ENCODE measurements around the gene ZDHHC19.

The ZDHHC19 gene

GRCh38 chr3:196236223-196236622 is 25.0 kb upstream of the ZDHHC19 start:
- no peak for TF ChIP-seq CTCF (IDR thresholded peaks at IDR 0.05)
- no peak overlapping the region for H3K27ac ChIP-seq
- H3K4me3 ChIP-seq: no peak overlapping the region
- no peaks in the 10 kb centered on the region for H3K4me1 ChIP-seq
- H3K36me3 ChIP-seq: peaks cover 28 to 62% (median 40%) of the 10 kb centered on the region in 3 donors
- intact Hi-C loops (cut with DNase I; ENCODE audit: low total_unique reads): no loop called here
- H3K27me3 ChIP-seq: no peaks in the 10 kb centered on the region
- no peaks in the 10 kb centered on the region for H3K9me3 ChIP-seq
- DNase-seq: no peak

GRCh38 chr3:196235452-196236122 is 24.4 kb upstream of the ZDHHC19 start:
- Histone ChIP-seq H3K36me3 (peaks cover 24 to 55% (median 35%) of the 10 kb centered on the region in 3 donors), H3K27ac (no peak overlapping the region), H3K4me1 (no peaks in the 10 kb centered on the region), H3K27me3 (no peaks in the 10 kb centered on the region), H3K9me3 (no peaks in the 10 kb centered on the region), H3K4me3 (no peak overlapping the region)
- intact Hi-C loops (cut with DNase I; ENCODE audit: low total_unique reads): no loop called here
- no peak for TF ChIP-seq CTCF (IDR thresholded peaks at IDR 0.05)
- no peak for DNase-seq

- no peak overlapping the region for H3K27ac ChIP-seq
- no peaks in the 10 kb centered on the region for H3K9me3 ChIP-seq
- H3K4me1 ChIP-seq: peaks cover 0 to 2% (median 0%) of the 10 kb centered on the region in 4 donors
- no peak for DNase-seq
- no peaks in the 10 kb centered on the region for H3K27me3 ChIP-seq
- H3K4me3 ChIP-seq: no peak overlapping the region
- H3K36me3 ChIP-seq: peaks cover 2 to 28% (median 14%) of the 10 kb centered on the region in 3 donors
- intact Hi-C loops (cut with DNase I; ENCODE audit: low total_unique reads): no loop called here
- TF ChIP-seq CTCF (IDR thresholded peaks at IDR 0.05): no peak
These were observed 21.7 kb upstream of the ZDHHC19 start for GRCh38 chr3:196232882-196233251.

GRCh38 chr3:196232154-196232881 is 21.1 kb upstream of the ZDHHC19 start:
- no peak overlapping the region for H3K4me3 ChIP-seq
- peaks cover 0 to 7% (median 0%) of the 10 kb centered on the region in 4 donors for H3K4me1 ChIP-seq
- TF ChIP-seq CTCF (IDR thresholded peaks at IDR 0.05): no peak
- no peak for DNase-seq
- no peaks in the 10 kb centered on the region for H3K9me3 ChIP-seq
- H3K36me3 ChIP-seq: peaks cover 0 to 23% (median 8%) of the 10 kb centered on the region in 3 donors
- H3K27ac ChIP-seq: no peak overlapping the region
- intact Hi-C loops (cut with DNase I; ENCODE audit: low total_unique reads): no loop called here
- H3K27me3 ChIP-seq: no peaks in the 10 kb centered on the region

GRCh38 chr3:196227629-196228493 is 16.7 kb upstream of the ZDHHC19 start:
- no peak for DNase-seq
- no peak for TF ChIP-seq CTCF (IDR thresholded peaks at IDR 0.05)
- Histone ChIP-seq H3K4me1 (peaks cover 0 to 7% (median 0%) of the 10 kb centered on the region in 4 donors), H3K27me3 (peaks cover 0 to 4% of the 10 kb centered on the region in 2 donors), H3K36me3 (no peaks in the 10 kb centered on the region), H3K9me3 (no peaks in the 10 kb centered on the region), H3K4me3 (no peak overlapping the region), H3K27ac (no peak overlapping the region)
- intact Hi-C loops (cut with DNase I; ENCODE audit: low total_unique reads): no loop called here

All from tibial artery (tissue), 4 donors.